Measurements from ENCODE around the gene SLCO3A1. TPM values are rescaled to one million over a fixed set of nuclear protein-coding genes. Genes with fewer than 3 reads are reported as not detected.

The SLCO3A1 gene
- total RNA-seq, 4 donors from 2014 or later, result 12.1 to 22.3 (median 13.5) TPM

GRCh38 chr15:91865950-91866349, 12.4 kb downstream of the SLCO3A1 start:
- TF ChIP-seq, protein P1, sequence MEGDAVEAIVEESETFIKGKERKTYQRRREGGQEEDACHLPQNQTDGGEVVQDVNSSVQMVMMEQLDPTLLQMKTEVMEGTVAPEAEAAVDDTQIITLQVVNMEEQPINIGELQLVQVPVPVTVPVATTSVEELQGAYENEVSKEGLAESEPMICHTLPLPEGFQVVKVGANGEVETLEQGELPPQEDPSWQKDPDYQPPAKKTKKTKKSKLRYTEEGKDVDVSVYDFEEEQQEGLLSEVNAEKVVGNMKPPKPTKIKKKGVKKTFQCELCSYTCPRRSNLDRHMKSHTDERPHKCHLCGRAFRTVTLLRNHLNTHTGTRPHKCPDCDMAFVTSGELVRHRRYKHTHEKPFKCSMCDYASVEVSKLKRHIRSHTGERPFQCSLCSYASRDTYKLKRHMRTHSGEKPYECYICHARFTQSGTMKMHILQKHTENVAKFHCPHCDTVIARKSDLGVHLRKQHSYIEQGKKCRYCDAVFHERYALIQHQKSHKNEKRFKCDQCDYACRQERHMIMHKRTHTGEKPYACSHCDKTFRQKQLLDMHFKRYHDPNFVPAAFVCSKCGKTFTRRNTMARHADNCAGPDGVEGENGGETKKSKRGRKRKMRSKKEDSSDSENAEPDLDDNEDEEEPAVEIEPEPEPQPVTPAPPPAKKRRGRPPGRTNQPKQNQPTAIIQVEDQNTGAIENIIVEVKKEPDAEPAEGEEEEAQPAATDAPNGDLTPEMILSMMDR (IDR thresholded peaks at IDR 0.05; ENCODE audit: low read depth), result no peak

- TF ChIP-seq, protein P1 (IDR thresholded peaks at IDR 0.05; ENCODE audit: low read depth), result no peak
These were observed 12.9 kb downstream of the SLCO3A1 start for GRCh38 chr15:91866371-91866905.

GRCh38 chr15:91866971-91867372, 13.5 kb downstream of the SLCO3A1 start:
- TF ChIP-seq, protein P1 (IDR thresholded peaks at IDR 0.05; ENCODE audit: low read depth), result no peak

GRCh38 chr15:91867581-91868026, 14.1 kb downstream of the SLCO3A1 start:
- TF ChIP-seq, protein P1 (IDR thresholded peaks at IDR 0.05; ENCODE audit: low read depth), result no peak

GRCh38 chr15:91870876-91871537, 17.5 kb downstream of the SLCO3A1 start:
- TF ChIP-seq, protein P1 (IDR thresholded peaks at IDR 0.05; ENCODE audit: low read depth), result no peak

DNA sequence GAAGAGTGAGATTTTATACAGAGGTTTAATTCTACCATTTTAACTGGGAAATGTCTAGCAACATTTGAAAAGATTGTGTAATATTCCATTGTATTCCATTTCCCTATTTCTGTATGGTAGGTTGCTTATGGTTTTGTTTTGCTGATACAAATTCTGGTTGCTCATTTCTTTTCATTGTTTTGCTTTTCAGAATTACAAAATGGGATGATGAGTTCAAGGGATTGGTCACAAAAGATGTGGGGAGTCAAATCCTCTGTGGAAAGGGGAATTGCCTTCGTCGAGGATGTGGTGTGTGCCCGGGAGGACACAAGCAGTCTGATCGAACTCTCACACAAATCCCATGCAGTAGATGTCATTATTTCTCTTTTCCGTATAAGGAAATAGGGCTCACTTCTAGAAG, 18.3 kb downstream of the SLCO3A1 start:
- TF ChIP-seq, protein P1 (IDR thresholded peaks at IDR 0.05; ENCODE audit: low read depth), result no peak

- TF ChIP-seq, protein P1 (IDR thresholded peaks at IDR 0.05; ENCODE audit: low read depth), result no peak
These were observed 19.0 kb downstream of the SLCO3A1 start for GRCh38 chr15:91872356-91873137.

Data from subcutaneous adipose tissue (tissue), 4 donors.